ENCODE data around the gene RGS7. TPM values are rescaled to one million over a fixed set of nuclear protein-coding genes. Genes with fewer than 3 reads are reported as not detected.

RGS7 gene
- total RNA-seq, 1 experiment from 2014 or later = 0.10 TPM

GRCh38 chr1:241113557-241113956, 243.4 kb downstream of the RGS7 start:
- Histone ChIP-seq H3K4me3 (ENCODE audit: low read depth in 2 of 2, low read length in 2 of 2) (no peak overlapping the region), H3K4me1 (ENCODE audit: control insufficient read depth, insufficient read depth, low read length) (no peaks in the 10 kb centered on the region), H3K36me3 (ENCODE audit: control insufficient read depth, insufficient read depth, low read length) (no peaks in the 10 kb centered on the region), H3K27ac (ENCODE audit: low read length) (no peak overlapping the region), H3K9me3 (ENCODE audit: control insufficient read depth, insufficient read depth, low read depth, low read length) (no peaks in the 10 kb centered on the region), H3K27me3 (ENCODE audit: control insufficient read depth, insufficient read depth, low read length) (no peaks in the 10 kb centered on the region)
- ATAC-seq = no peak
- POLR2A ChIA-PET = no interaction called here
- no peak for TF ChIP-seq TCF7L2 (IDR thresholded peaks at IDR 0.05; ENCODE audit: low read depth, low read length)
- TF ChIP-seq, protein P1, sequence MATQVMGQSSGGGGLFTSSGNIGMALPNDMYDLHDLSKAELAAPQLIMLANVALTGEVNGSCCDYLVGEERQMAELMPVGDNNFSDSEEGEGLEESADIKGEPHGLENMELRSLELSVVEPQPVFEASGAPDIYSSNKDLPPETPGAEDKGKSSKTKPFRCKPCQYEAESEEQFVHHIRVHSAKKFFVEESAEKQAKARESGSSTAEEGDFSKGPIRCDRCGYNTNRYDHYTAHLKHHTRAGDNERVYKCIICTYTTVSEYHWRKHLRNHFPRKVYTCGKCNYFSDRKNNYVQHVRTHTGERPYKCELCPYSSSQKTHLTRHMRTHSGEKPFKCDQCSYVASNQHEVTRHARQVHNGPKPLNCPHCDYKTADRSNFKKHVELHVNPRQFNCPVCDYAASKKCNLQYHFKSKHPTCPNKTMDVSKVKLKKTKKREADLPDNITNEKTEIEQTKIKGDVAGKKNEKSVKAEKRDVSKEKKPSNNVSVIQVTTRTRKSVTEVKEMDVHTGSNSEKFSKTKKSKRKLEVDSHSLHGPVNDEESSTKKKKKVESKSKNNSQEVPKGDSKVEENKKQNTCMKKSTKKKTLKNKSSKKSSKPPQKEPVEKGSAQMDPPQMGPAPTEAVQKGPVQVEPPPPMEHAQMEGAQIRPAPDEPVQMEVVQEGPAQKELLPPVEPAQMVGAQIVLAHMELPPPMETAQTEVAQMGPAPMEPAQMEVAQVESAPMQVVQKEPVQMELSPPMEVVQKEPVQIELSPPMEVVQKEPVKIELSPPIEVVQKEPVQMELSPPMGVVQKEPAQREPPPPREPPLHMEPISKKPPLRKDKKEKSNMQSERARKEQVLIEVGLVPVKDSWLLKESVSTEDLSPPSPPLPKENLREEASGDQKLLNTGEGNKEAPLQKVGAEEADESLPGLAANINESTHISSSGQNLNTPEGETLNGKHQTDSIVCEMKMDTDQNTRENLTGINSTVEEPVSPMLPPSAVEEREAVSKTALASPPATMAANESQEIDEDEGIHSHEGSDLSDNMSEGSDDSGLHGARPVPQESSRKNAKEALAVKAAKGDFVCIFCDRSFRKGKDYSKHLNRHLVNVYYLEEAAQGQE (IDR thresholded peaks at IDR 0.05; ENCODE audit: insufficient read depth in 1 of 2, low read depth in 2 of 2, low read length in 1 of 2) = no peak
- no peak for TF ChIP-seq CTCF (IDR thresholded peaks at IDR 0.05)
- TF ChIP-seq POLR2AphosphoS5 (IDR thresholded peaks at IDR 0.05; ENCODE audit: low read depth, low read length) = no peak
- no peak for TF ChIP-seq SIN3A (IDR thresholded peaks at IDR 0.05; ENCODE audit: borderline replicate concordance, insufficient read depth, low read depth, low read length)
- CTCF ChIA-PET = no interaction called here
- in situ Hi-C loops (cut with HindIII; ENCODE audit: low pct_unique_long_range_greater_than_20kb, low sequenced_read_pairs) (no loop called here), intact Hi-C loops (cut with micrococcal nuclease; ENCODE audit: unreplicated experiment) (no loop called here)
- BruUV-seq (replicated peaks) = no TSS peak
- no peak for DNase-seq (ENCODE audit: low read depth, low spot score)

DNA sequence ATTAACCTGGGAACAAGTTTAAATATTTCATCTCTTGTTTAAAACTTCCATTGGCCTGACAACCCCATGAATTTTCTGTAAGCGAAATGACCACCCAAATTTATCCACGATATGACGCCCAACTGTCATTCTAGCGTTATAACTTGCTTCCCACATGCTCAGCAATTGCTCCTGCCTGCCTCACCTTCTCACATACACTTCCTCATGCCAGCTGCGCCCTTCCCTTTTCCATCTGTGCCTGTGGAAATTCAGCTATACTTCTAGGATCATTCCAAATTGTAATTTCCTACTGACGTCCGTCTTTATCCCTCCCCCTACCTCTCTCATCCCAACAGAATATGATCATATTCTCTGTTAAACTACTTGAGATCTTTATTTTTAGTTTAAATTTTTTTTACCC, 248.0 kb downstream of the RGS7 start:
- ChIA-PET CTCF (no interaction called here), POLR2A (interaction anchor here (0.7 kb wide), 1 partner anchor 1627 kb away, joined by 3 read pairs; no protein-coding TSS in a partner anchor)
- DNase-seq (ENCODE audit: low read depth, low spot score) (no peak), ATAC-seq (no peak)
- Histone ChIP-seq H3K27ac (ENCODE audit: low read length) (no peak overlapping the region), H3K4me3 (ENCODE audit: low read depth in 2 of 2, low read length in 2 of 2) (no peak overlapping the region), H3K36me3 (ENCODE audit: control insufficient read depth, insufficient read depth, low read length) (no peaks in the 10 kb centered on the region), H3K9me3 (ENCODE audit: control insufficient read depth, insufficient read depth, low read depth, low read length) (no peaks in the 10 kb centered on the region), H3K27me3 (ENCODE audit: control insufficient read depth, insufficient read depth, low read length) (no peaks in the 10 kb centered on the region), H3K4me1 (ENCODE audit: control insufficient read depth, insufficient read depth, low read length) (no peaks in the 10 kb centered on the region)
- TF ChIP-seq SIN3A (IDR thresholded peaks at IDR 0.05; ENCODE audit: borderline replicate concordance, insufficient read depth, low read depth, low read length) = no peak
- in situ Hi-C loops (cut with HindIII; ENCODE audit: low pct_unique_long_range_greater_than_20kb, low sequenced_read_pairs) (no loop called here), intact Hi-C loops (cut with micrococcal nuclease; ENCODE audit: unreplicated experiment) (no loop called here)
- no TSS peak for BruUV-seq (replicated peaks)

- no TSS peak for BruUV-seq (replicated peaks)
- in situ Hi-C loops (cut with HindIII; ENCODE audit: low pct_unique_long_range_greater_than_20kb, low sequenced_read_pairs) (no loop called here), intact Hi-C loops (cut with micrococcal nuclease; ENCODE audit: unreplicated experiment) (no loop called here)
- ATAC-seq = no peak
- CTCF ChIA-PET = no interaction called here
- Histone ChIP-seq H3K27ac (ENCODE audit: low read length) (no peak overlapping the region), H3K36me3 (ENCODE audit: control insufficient read depth, insufficient read depth, low read length) (no peaks in the 10 kb centered on the region), H3K9me3 (ENCODE audit: control insufficient read depth, insufficient read depth, low read depth, low read length) (no peaks in the 10 kb centered on the region), H3K27me3 (ENCODE audit: control insufficient read depth, insufficient read depth, low read length) (no peaks in the 10 kb centered on the region), H3K4me1 (ENCODE audit: control insufficient read depth, insufficient read depth, low read length) (no peaks in the 10 kb centered on the region), H3K4me3 (ENCODE audit: low read depth in 2 of 2, low read length in 2 of 2) (no peak overlapping the region)
- POLR2A ChIA-PET = no interaction called here
- no peak for DNase-seq (ENCODE audit: low read depth, low spot score)
- no peak for TF ChIP-seq POLR2AphosphoS5 (IDR thresholded peaks at IDR 0.05; ENCODE audit: low read depth, low read length)
- TF ChIP-seq CTCF (IDR thresholded peaks at IDR 0.05) = no peak
- no peak for TF ChIP-seq TCF7L2 (IDR thresholded peaks at IDR 0.05; ENCODE audit: low read depth, low read length)
- TF ChIP-seq, protein P1 (IDR thresholded peaks at IDR 0.05; ENCODE audit: insufficient read depth in 1 of 2, low read depth in 2 of 2, low read length in 1 of 2) = no peak
- no peak for TF ChIP-seq SIN3A (IDR thresholded peaks at IDR 0.05; ENCODE audit: borderline replicate concordance, insufficient read depth, low read depth, low read length)
Measured at GRCh38 chr1:241105147-241105546, 251.9 kb downstream of the RGS7 start.
